ENCODE data around the gene HS6ST2. TPM values are rescaled to one million over a fixed set of nuclear protein-coding genes. Genes with fewer than 3 reads are reported as not detected.

HS6ST2 gene
- total and polyA plus RNA-seq, 9 of the 15 experiments (the other 6 are each of a cell fraction or from before 2014, with no cell fraction given): not detected

DNA sequence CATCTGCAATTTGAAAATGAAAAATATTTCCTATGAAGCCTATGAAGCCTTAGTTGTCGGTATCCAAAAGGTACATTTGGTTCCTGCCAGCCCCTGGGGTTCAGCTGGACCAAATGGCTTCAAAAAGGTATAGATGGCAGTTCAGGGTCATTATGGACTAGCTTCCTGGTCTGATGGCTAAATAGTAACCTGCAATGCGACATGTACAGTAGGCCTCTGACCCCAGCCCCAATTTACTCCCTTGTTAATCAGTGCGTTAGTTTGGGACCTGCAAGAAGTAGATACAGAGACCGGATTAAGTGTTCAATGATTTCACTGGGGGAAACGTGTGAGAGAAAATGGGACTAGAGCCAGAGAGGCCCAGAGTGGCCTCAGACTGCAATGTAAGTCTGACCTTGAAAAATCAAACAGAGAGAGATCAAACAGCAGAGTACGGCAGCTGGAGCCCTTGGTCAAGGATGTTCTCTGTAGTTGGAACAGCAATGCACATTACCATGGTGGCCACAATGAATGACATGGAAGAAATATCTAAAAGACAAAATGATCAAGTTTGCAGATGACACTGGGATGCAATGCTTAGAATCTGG lies 354.6 kb downstream of the HS6ST2 start:
- intact Hi-C loops (cut with micrococcal nuclease): no loop called here
- 0% methylated on average over 6 of the region's 6 CpGs for WGBS (ENCODE audit: insufficient coverage, low coverage, missing lambda C conversion rate)
- Histone ChIP-seq H3K9ac (ENCODE audit: insufficient read depth in 1 of 2, low read depth in 2 of 2, low read length in 2 of 2) (no peak overlapping the region), H3K4me1 (replicated peaks in 1 of 2; ENCODE audit: control insufficient read depth in 2 of 2, insufficient read depth in 2 of 2, low read length in 2 of 2) (no peaks in the 10 kb centered on the region), H3K4me2 (ENCODE audit: insufficient read depth, low read length) (no peak overlapping the region), H3K9me1 (ENCODE audit: control insufficient read depth, insufficient read depth, low read length) (no peaks in the 10 kb centered on the region), H3K27ac (ENCODE audit: extremely low read depth, low read depth, low read length) (no peak overlapping the region), H3K4me3 (no peak overlapping the region), H3K9me3 (replicated peaks; ENCODE audit: control insufficient read depth, insufficient read depth, low read depth, low read length) (no peaks in the 10 kb centered on the region), H3K79me2 (ENCODE audit: control insufficient read depth, insufficient read depth, low read length) (no peaks in the 10 kb centered on the region), H3K36me3 (ENCODE audit: control insufficient read depth, insufficient read depth, low read length) (no peaks in the 10 kb centered on the region), H4K20me1 (replicated peaks; ENCODE audit: control insufficient read depth, insufficient read depth, low read length) (no peaks in the 10 kb centered on the region), H2AFZ (ENCODE audit: low read depth, low read length) (no peak overlapping the region), H3K27me3 (ENCODE audit: control insufficient read depth in 2 of 2, insufficient read depth in 2 of 2, low read length in 2 of 2) (no peaks in the 10 kb centered on the region; a peak in 1 of 5 replicates)
- in situ Hi-C loops (cut with MboI): loop anchor here (25.0 kb wide), 2 partner anchors 316 to 516 kb away; no protein-coding TSS in a partner anchor
- POLR2A ChIA-PET: interaction anchor here (0.5 to 0.7 kb wide), 2 partner anchors 28 to 597 kb away, joined by 3 read pairs; no protein-coding TSS in a partner anchor
- ATAC-seq (no peak), FAIRE-seq (no peak), DNase-seq (ENCODE audit: extremely low read depth in 1 of 4, low spot score in 3 of 4) (no peak)
- CTCF ChIA-PET (ENCODE audit: low intra/inter-chr PET ratio): no interaction called here
- no TSS peak for BruUV-seq (replicated peaks)
- TF ChIP-seq RB1 (IDR thresholded peaks at IDR 0.05; ENCODE audit: low read depth) (no peak), CBX5 (IDR thresholded peaks at IDR 0.05; ENCODE audit: borderline replicate concordance, low read depth) (no peak), TRIM24 (IDR thresholded peaks at IDR 0.05) (no peak), FOSL1 (tag; conservative IDR thresholded peaks at IDR 0.05) (no peak), TEAD1 (CRISPR knock-in tag; IDR thresholded peaks at IDR 0.05) (no peak), ZNF79 (CRISPR knock-in tag; IDR thresholded peaks at IDR 0.05; ENCODE audit: low read depth) (no peak), ZNF282 (CRISPR knock-in tag; IDR thresholded peaks at IDR 0.05) (no peak), IRF2 (CRISPR knock-in tag; IDR thresholded peaks at IDR 0.05) (no peak), ETV1 (tag; conservative IDR thresholded peaks at IDR 0.05; ENCODE audit: low read depth) (no peak), NCOA4 (IDR thresholded peaks at IDR 0.05; ENCODE audit: partially characterized antibody) (no peak), ZNF586 (CRISPR knock-in tag; conservative IDR thresholded peaks at IDR 0.05) (no peak), ZFPM2 (CRISPR knock-in tag; IDR thresholded peaks at IDR 0.05) (no peak), DPF2 (IDR thresholded peaks at IDR 0.05) (no peak), SRF (CRISPR knock-in tag; IDR thresholded peaks at IDR 0.05) (no peak), CHD2 (IDR thresholded peaks at IDR 0.05; ENCODE audit: low read depth, low read length) (no peak), XRCC3 (IDR thresholded peaks at IDR 0.05) (no peak), JUNB (CRISPR knock-in tag; conservative IDR thresholded peaks at IDR 0.05) (no peak)
- TF ChIP-seq, protein P1, sequence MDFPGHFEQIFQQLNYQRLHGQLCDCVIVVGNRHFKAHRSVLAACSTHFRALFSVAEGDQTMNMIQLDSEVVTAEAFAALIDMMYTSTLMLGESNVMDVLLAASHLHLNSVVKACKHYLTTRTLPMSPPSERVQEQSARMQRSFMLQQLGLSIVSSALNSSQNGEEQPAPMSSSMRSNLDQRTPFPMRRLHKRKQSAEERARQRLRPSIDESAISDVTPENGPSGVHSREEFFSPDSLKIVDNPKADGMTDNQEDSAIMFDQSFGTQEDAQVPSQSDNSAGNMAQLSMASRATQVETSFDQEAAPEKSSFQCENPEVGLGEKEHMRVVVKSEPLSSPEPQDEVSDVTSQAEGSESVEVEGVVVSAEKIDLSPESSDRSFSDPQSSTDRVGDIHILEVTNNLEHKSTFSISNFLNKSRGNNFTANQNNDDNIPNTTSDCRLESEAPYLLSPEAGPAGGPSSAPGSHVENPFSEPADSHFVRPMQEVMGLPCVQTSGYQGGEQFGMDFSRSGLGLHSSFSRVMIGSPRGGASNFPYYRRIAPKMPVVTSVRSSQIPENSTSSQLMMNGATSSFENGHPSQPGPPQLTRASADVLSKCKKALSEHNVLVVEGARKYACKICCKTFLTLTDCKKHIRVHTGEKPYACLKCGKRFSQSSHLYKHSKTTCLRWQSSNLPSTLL (IDR thresholded peaks at IDR 0.05): no peak
- TF ChIP-seq, protein P2, sequence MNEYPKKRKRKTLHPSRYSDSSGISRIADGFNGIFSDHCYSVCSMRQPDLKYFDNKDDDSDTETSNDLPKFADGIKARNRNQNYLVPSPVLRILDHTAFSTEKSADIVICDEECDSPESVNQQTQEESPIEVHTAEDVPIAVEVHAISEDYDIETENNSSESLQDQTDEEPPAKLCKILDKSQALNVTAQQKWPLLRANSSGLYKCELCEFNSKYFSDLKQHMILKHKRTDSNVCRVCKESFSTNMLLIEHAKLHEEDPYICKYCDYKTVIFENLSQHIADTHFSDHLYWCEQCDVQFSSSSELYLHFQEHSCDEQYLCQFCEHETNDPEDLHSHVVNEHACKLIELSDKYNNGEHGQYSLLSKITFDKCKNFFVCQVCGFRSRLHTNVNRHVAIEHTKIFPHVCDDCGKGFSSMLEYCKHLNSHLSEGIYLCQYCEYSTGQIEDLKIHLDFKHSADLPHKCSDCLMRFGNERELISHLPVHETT (CRISPR knock-in tag; conservative IDR thresholded peaks at IDR 0.05 in 1 of 2, IDR thresholded peaks at IDR 0.05 in 1 of 2): no peak

Measured in K562 (cell line).